Upper lobe of left lung (tissue), 4 donors: ENCODE results near the gene DRC7.

Experiments used
- CTCF ChIP-seq, 6 experiments: fragments of 450-650 bp in 4 of 6; fragments of 200-600 bp in 2 of 6; sonication (generic) in 2 of 6; IDR thresholded peaks; one replicate each; pipeline ENCODE4 v1.5.1; 2016 to 2019; ENCODE audit warnings: antibody characterized with exemption in 6 of 6
- POLR2AphosphoS5 ChIP-seq, 2 donors: sonication (generic); formaldehyde crosslinking; IDR thresholded peaks; one replicate each; pipeline ENCODE4 v1.5.1; 2017; ENCODE audit warnings: antibody characterized with exemption in 2 of 2

- TF ChIP-seq POLR2AphosphoS5 (IDR thresholded peaks at IDR 0.05): no peak
- TF ChIP-seq CTCF (IDR thresholded peaks at IDR 0.05): no peak
These were observed 10.6 kb downstream of the DRC7 start for GRCh38 chr16:57704905-57705852.
